OCI-LY3 (cell line): Measurements from ENCODE around the gene ADAD1.

Source experiments
- H2AFZ ChIP-seq: fragments of 200-600, 300-600 bp; shearing (Covaris generic); 2 replicates; pipeline ENCODE4 v1.6.0; 2014; ENCODE audit warnings: antibody characterized with exemption, low read depth, low read length
- H3K27ac ChIP-seq: fragments of 200-600, 300-600 bp; sonication (generic); 2 replicates; pipeline ENCODE4 v1.5.1; 2014; ENCODE audit warnings: mild to moderate bottlenecking, low read length, moderate library complexity, mixed read lengths
- H3K27me3 ChIP-seq: fragments of 200-600, 300-600 bp; sonication (generic); 2 replicates; pipeline ENCODE4 v1.6.1; 2014; ENCODE audit warnings: low read depth, low read length, mixed read lengths
- H3K36me3 ChIP-seq: fragments of 200-600, 300-600 bp; sonication (generic); replicated peaks from 2 replicates; pipeline ENCODE3; 2014; ENCODE audit warnings: low read depth, low read length, mixed read lengths
- H3K4me1 ChIP-seq: fragments of 300-600, 200-600 bp; sonication (generic); 2 replicates; pipeline ENCODE4 v1.6.1; 2014; ENCODE audit warnings: low read length, mixed read lengths
- H3K4me2 ChIP-seq: fragments of 200-600, 300-600 bp; sonication (generic); 2 replicates; pipeline ENCODE4 v1.6.1; 2014; ENCODE audit warnings: low read length, mixed read lengths
- H3K4me3 ChIP-seq: fragments of 300-600, 200-600 bp; sonication (generic); 2 replicates; pipeline ENCODE4 v1.5.1; 2014; ENCODE audit warnings: antibody characterized with exemption, mild to moderate bottlenecking, low read length, moderate library complexity
- H3K79me2 ChIP-seq: fragments of 300-600, 200-600 bp; shearing (Covaris generic); 2 replicates; pipeline ENCODE4 v1.6.1; 2014; ENCODE audit warnings: mild to moderate bottlenecking, low read length, mixed read lengths
- H3K9ac ChIP-seq: fragments of 300-600, 200-600 bp; shearing (Covaris generic); 2 replicates; pipeline ENCODE4 v1.6.0; 2014; ENCODE audit warnings: mild to moderate bottlenecking, low read length, moderate library complexity
- H3K9me3 ChIP-seq: fragments of 200-600, 300-600 bp; shearing (Covaris generic); 2 replicates; pipeline ENCODE4 v1.6.1; 2014; ENCODE audit warnings: low read length, mixed read lengths; ENCODE audit not compliant: insufficient read depth
- H4K20me1 ChIP-seq: fragments of 200-600, 300-600 bp; sonication (generic); 2 replicates; pipeline ENCODE4 v1.6.1; 2016; ENCODE audit warnings: low read length, mixed read lengths; ENCODE audit not compliant: insufficient read depth
- EZH2phosphoT487 ChIP-seq: fragments of 200-600 bp; shearing (Covaris generic); IDR thresholded peaks from 2 replicates; pipeline ENCODE4 v1.6.1; 2018; ENCODE audit warnings: antibody characterized with exemption, mixed run types, low read depth
- TF ChIP-seq, protein P1 (sequence below): fragments of 200-600, 300-600 bp; sonication (generic); IDR thresholded peaks from 2 replicates; pipeline ENCODE4 v1.5.1; 2014; ENCODE audit warnings: antibody characterized with exemption, low read length, low read depth

ADAD1 gene

DNA sequence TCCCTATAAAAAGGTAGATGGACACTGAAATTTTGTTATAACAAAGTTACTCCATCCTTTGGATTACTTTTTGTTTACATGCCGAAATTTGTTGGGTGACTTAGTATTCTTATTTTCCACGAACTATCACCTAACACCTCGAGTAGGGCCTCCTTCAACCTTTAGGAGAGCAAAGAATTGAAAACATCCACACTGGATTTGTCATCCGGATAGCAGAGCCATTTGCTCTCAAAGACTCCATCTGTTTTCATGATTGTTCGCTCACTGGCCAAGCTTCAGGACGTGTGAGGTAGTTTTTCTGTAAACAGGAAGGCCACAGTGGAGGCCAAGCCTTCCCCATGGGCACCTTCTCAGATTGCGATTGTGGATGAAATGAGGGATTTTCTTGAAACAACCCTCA lies at the start of gene ADAD1:
TSS of gene ADAD1 (plus strand) at position 301 of the 400 bp plus-strand sequence. CDS start 1,059 bp downstream, outside the sequence.
- no peak within 1 kb of the TSS for H3K27ac ChIP-seq
- no peaks in the 10 kb centered on the region for H3K79me2 ChIP-seq
- TF ChIP-seq, protein P1, sequence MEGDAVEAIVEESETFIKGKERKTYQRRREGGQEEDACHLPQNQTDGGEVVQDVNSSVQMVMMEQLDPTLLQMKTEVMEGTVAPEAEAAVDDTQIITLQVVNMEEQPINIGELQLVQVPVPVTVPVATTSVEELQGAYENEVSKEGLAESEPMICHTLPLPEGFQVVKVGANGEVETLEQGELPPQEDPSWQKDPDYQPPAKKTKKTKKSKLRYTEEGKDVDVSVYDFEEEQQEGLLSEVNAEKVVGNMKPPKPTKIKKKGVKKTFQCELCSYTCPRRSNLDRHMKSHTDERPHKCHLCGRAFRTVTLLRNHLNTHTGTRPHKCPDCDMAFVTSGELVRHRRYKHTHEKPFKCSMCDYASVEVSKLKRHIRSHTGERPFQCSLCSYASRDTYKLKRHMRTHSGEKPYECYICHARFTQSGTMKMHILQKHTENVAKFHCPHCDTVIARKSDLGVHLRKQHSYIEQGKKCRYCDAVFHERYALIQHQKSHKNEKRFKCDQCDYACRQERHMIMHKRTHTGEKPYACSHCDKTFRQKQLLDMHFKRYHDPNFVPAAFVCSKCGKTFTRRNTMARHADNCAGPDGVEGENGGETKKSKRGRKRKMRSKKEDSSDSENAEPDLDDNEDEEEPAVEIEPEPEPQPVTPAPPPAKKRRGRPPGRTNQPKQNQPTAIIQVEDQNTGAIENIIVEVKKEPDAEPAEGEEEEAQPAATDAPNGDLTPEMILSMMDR, result no peak
- no peak for TF ChIP-seq EZH2phosphoT487
- no peaks in the 10 kb centered on the region for H3K9me3 ChIP-seq
- H3K27me3 ChIP-seq, result no peaks in the 10 kb centered on the region
- H3K9ac ChIP-seq, result no peak within 1 kb of the TSS
- no peak within 1 kb of the TSS for H3K4me3 ChIP-seq
- H4K20me1 ChIP-seq, result no peaks in the 10 kb centered on the region
- no peak within 1 kb of the TSS for H3K4me2 ChIP-seq
- H3K4me1 ChIP-seq, result no peaks in the 10 kb centered on the region
- H3K36me3 ChIP-seq, result no peaks in the 10 kb centered on the region
- no peak within 1 kb of the TSS for H2AFZ ChIP-seq

DNA sequence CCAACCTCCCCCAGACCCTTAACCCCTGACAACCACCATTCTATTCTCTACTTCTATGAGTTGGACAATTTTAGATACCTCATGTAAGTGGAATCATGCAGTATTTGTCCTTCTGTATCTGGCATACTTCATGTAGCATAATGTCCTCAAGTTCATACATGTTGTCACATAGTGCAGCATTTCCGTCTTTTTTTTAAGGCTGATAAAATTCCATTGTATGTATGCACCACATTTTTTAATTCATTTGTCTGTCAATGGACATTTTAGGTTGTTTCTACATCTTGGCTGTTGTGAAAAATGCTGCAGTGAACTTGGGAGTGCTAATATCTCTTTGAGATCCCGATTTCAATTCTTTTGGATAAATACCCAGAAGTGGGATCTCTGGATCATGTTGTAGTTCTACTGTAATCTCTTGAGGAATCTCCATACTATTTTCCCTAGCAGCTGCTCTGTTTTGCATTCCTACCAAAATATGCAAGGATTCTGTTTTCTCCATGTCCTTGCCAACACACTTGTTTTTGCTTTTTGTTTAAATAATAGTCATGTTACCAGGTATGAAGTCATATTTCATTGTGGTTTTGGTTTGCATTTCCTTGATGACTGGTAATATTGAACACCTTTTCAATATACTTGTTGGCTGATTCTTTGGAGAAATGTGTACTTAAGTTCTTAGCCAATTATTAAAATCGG lies 48.8 kb upstream of the ADAD1 start:
- no peak overlapping the region for H3K4me3 ChIP-seq
- no peaks in the 10 kb centered on the region for H3K9me3 ChIP-seq
- TF ChIP-seq EZH2phosphoT487, result no peak
- TF ChIP-seq, protein P1, result no peak
- H3K79me2 ChIP-seq, result no peaks in the 10 kb centered on the region
- H3K36me3 ChIP-seq, result peaks cover 9% of the 10 kb centered on the region
- no peak overlapping the region for H3K27ac ChIP-seq
- no peaks in the 10 kb centered on the region for H4K20me1 ChIP-seq
- H3K4me1 ChIP-seq, result peaks cover 8% of the 10 kb centered on the region
- H2AFZ ChIP-seq, result no peak overlapping the region
- no peaks in the 10 kb centered on the region for H3K27me3 ChIP-seq
- no peak overlapping the region for H3K4me2 ChIP-seq
- no peak overlapping the region for H3K9ac ChIP-seq

DNA sequence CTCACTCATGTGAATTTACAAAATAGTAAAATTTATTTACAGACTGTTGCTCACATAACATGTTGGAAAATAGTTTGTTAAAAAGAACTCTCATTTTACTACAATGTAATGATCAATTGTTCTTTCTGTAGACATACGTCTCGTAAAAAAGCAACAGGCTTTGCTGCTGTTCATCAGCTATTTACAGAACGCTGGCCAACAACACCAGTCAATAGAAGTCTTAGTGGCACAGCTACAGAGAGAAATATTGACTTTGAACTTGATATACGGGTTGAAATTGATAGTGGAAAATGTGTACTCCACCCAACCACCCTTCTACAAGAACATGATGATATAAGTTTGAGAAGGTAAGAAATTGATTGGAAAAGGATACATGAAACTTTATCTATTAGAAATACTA lies 47.6 kb upstream of the ADAD1 start:
- Histone ChIP-seq H3K27me3 (no peaks in the 10 kb centered on the region), H3K79me2 (no peaks in the 10 kb centered on the region), H3K4me2 (no peak overlapping the region), H3K4me3 (no peak overlapping the region), H3K4me1 (peaks cover 3% of the 10 kb centered on the region), H3K9ac (no peak overlapping the region), H4K20me1 (no peaks in the 10 kb centered on the region), H2AFZ (no peak overlapping the region), H3K9me3 (no peaks in the 10 kb centered on the region), H3K27ac (no peak overlapping the region), H3K36me3 (peaks cover 12% of the 10 kb centered on the region)
- no peak for TF ChIP-seq EZH2phosphoT487

DNA sequence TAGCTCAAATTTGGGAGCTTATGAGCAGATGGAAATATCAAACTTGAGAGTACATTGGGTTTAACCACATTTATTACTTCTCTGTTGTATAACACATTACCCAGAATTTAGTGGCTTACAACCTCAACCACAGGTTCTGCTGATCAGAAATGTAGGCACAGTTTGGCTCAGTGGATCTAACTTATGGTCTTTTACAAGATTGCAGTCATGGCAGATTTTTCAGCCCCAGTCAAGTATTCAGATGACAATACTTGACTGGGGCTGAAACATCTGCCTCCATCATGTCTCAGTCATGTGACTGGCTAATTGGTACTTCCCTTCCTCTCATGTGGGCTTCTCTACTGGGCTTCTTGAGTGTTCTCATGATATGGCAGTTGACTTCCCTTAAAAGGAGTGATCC lies 44.0 kb upstream of the ADAD1 start:
- Histone ChIP-seq H4K20me1 (no peaks in the 10 kb centered on the region), H3K79me2 (no peaks in the 10 kb centered on the region), H3K9me3 (no peaks in the 10 kb centered on the region), H3K4me3 (no peak overlapping the region), H3K27me3 (no peaks in the 10 kb centered on the region), H3K4me2 (no peak overlapping the region), H3K36me3 (peaks cover 17% of the 10 kb centered on the region), H3K9ac (no peak overlapping the region), H3K27ac (no peak overlapping the region), H2AFZ (no peak overlapping the region), H3K4me1 (no peaks in the 10 kb centered on the region)
- no peak for TF ChIP-seq EZH2phosphoT487
- TF ChIP-seq, protein P1, result no peak
